Keratinocyte (primary cell): ENCODE data around the gene SPRN. TPM values are rescaled to one million over a fixed set of nuclear protein-coding genes. Genes with fewer than 3 reads are reported as not detected.

ENCODE experiments used
- DNase-seq: peaks from one replicate; pipeline ENCODE4 v3.0.0-alpha.2; 2011; ENCODE audit warnings: low read depth, missing footprints, low spot score
- FAIRE-seq: peaks from 2 replicates; lab custom pipeline; 2011; peaks lifted over from hg19 to GRCh38; lab: Jason Lieb, UNC
- H2AFZ ChIP-seq: 2 replicates; pipeline ENCODE4 v1.6.0; 2012; ENCODE audit warnings: low read length, control low read depth, inconsistent platforms; ENCODE audit not compliant: control insufficient read depth
- H3K27ac ChIP-seq: 2 replicates; pipeline ENCODE4 v1.5.1; 2011; ENCODE audit warnings: low read length; ENCODE audit not compliant: control insufficient read depth, insufficient read depth
- H3K27me3 ChIP-seq: 3 replicates; pipeline ENCODE4 v1.6.0; 2011; ENCODE audit warnings: low read length; ENCODE audit not compliant: control insufficient read depth, insufficient read depth; ENCODE audit errors: extremely low read depth
- H3K36me3 ChIP-seq, 2 experiments: 2 replicates in 1 of 2; 3 replicates in 1 of 2; pipeline ENCODE4 v1.5.1; 2011; ENCODE audit warnings: low read length in 2 of 2, mild to moderate bottlenecking in 1 of 2; ENCODE audit not compliant: control insufficient read depth in 2 of 2, insufficient read depth in 2 of 2; ENCODE audit errors: extremely low read depth in 1 of 2
- H3K4me1 ChIP-seq: 3 replicates; pipeline ENCODE4 v1.5.1; 2011; ENCODE audit warnings: low read length; ENCODE audit not compliant: control insufficient read depth, insufficient read depth; ENCODE audit errors: extremely low read depth
- H3K4me2 ChIP-seq: 3 replicates; pipeline ENCODE4 v1.6.0; 2011; ENCODE audit warnings: low read depth, low read length; ENCODE audit not compliant: control insufficient read depth, insufficient read depth; ENCODE audit errors: extremely low read depth
- H3K4me3 ChIP-seq, 3 experiments: fragments of 200-600 bp in 1 of 3; sonication (generic) in 1 of 3; 2 replicates in 2 of 3; 3 replicates in 1 of 3; pipeline ENCODE4 v1.5.1; 2011 to 2016; ENCODE audit warnings: low read length in 3 of 3, mild to moderate bottlenecking in 3 of 3, control low read depth in 2 of 3, inconsistent platforms in 1 of 3, low read depth in 1 of 3, mixed read lengths in 1 of 3, mixed run types in 1 of 3, moderate library complexity in 1 of 3; ENCODE audit not compliant: control insufficient read depth in 2 of 3, insufficient read depth in 2 of 3; ENCODE audit errors: extremely low read depth in 1 of 3
- H3K79me2 ChIP-seq: 2 replicates; pipeline ENCODE4 v1.6.0; 2012; ENCODE audit warnings: low read length; ENCODE audit not compliant: control insufficient read depth, insufficient read depth
- H3K9ac ChIP-seq: 3 replicates; pipeline ENCODE4 v1.6.0; 2011; ENCODE audit warnings: low read length; ENCODE audit not compliant: control insufficient read depth, insufficient read depth; ENCODE audit errors: extremely low read depth
- H3K9me1 ChIP-seq: 3 replicates; pipeline ENCODE4 v1.6.0; 2011; ENCODE audit warnings: low read length; ENCODE audit not compliant: control insufficient read depth, insufficient read depth; ENCODE audit errors: extremely low read depth
- H3K9me3 ChIP-seq: 2 replicates; pipeline ENCODE4 v1.5.1; 2012; ENCODE audit warnings: low read depth, low read length; ENCODE audit not compliant: control insufficient read depth
- H4K20me1 ChIP-seq: 3 replicates; pipeline ENCODE4 v1.6.0; 2011; ENCODE audit warnings: low read length; ENCODE audit not compliant: control insufficient read depth, insufficient read depth; ENCODE audit errors: extremely low read depth
- EZH2 ChIP-seq: IDR thresholded peaks from one replicate; pipeline ENCODE4 v1.6.1; 2012; ENCODE audit warnings: inconsistent platforms, mild to moderate bottlenecking, low read length, moderate library complexity
- dilution Hi-C: fragments of 300-500 bp; cut with MboI; formaldehyde crosslinking; loops from one replicate; pipeline ENCODE4 v1.7.0; 2020; ENCODE audit warnings: low sequenced_read_pairs; ENCODE audit not compliant: extremely low pct_ligation_motif_present
- polyA plus RNA-seq, 5 experiments: library from polyadenylated mRNA; depleted of rRNA in 3 of 5; stranded (reverse) in 3 of 5; stranded (forward) in 1 of 5; unstranded in 1 of 5; fragments of >200 nt; gene quantifications; 1 replicate in 1 of 5; 2 replicates in 3 of 5; 3 replicates in 1 of 5; pipeline versions ENCODE4 v1.2.1 to v1.2.3, GENCODE V29; 2011 to 2012; ENCODE audit warnings: missing spikeins in 2 of 5, low read depth in 1 of 5, low replicate concordance in 1 of 5
- small RNA-seq, 3 experiments: library from RNA; depleted of rRNA; stranded (forward); fragments of <200 nt; gene quantifications; one replicate each; pipeline ENCODE3, GENCODE V24; 2012; ENCODE audit warnings: low read depth in 3 of 3, low replicate concordance in 1 of 3; ENCODE audit not compliant: insufficient read length in 3 of 3
- TF ChIP-seq, protein P1 (sequence below), 3 experiments: IDR thresholded peaks in 1 of 3; conservative IDR thresholded peaks in 1 of 3; optimal IDR thresholded peaks in 1 of 3; 2 replicates in 2 of 3; 3 replicates in 1 of 3; pipeline versions ENCODE3 to v1.5.1; 2011; ENCODE audit warnings: low read length in 3 of 3, mild to moderate bottlenecking in 3 of 3, moderate library complexity in 2 of 3, control low read depth in 1 of 3, inconsistent platforms in 1 of 3; ENCODE audit not compliant: insufficient read depth in 2 of 3; ENCODE audit errors: extremely low read depth in 1 of 3

SPRN gene
- polyA plus RNA-seq, 1 donor (not counting 4 experiments of a cell fraction or from before 2014, with no cell fraction given) = 0.01 TPM

DNA sequence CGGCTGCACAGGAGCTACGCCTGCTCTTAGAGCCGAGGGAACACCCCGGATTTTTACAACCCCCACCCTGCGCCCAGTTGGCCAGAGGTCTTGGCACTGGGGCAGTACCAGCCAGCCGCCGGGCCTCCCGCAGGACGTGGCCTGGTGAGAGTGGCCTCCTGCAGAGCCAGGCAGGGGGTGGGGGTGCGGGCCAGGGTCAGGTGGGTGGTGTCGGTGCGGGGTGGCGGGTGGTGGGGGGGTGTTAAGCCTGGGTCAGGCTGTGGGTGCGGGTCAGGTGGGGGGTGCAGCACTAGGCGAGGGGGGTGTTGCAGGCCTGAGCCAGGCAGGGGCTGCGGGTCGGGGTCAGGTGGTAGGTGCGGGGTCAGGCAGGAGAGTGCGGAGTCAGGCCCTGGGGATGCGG, 51.9 kb downstream of the SPRN start:
- H3K4me2 ChIP-seq = peak overlapping the region; percentile 45
- no peaks in the 10 kb centered on the region for H4K20me1 ChIP-seq
- peaks cover 13 to 15% of the 10 kb centered on the region in 2 experiments for H3K36me3 ChIP-seq
- H3K27ac ChIP-seq = no peak overlapping the region
- no peaks in the 10 kb centered on the region for H3K27me3 ChIP-seq
- H3K9me1 ChIP-seq = no peaks in the 10 kb centered on the region
- no peaks in the 10 kb centered on the region for H3K79me2 ChIP-seq
- no peaks in the 10 kb centered on the region for H3K9me3 ChIP-seq
- TF ChIP-seq, protein P1, sequence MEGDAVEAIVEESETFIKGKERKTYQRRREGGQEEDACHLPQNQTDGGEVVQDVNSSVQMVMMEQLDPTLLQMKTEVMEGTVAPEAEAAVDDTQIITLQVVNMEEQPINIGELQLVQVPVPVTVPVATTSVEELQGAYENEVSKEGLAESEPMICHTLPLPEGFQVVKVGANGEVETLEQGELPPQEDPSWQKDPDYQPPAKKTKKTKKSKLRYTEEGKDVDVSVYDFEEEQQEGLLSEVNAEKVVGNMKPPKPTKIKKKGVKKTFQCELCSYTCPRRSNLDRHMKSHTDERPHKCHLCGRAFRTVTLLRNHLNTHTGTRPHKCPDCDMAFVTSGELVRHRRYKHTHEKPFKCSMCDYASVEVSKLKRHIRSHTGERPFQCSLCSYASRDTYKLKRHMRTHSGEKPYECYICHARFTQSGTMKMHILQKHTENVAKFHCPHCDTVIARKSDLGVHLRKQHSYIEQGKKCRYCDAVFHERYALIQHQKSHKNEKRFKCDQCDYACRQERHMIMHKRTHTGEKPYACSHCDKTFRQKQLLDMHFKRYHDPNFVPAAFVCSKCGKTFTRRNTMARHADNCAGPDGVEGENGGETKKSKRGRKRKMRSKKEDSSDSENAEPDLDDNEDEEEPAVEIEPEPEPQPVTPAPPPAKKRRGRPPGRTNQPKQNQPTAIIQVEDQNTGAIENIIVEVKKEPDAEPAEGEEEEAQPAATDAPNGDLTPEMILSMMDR (optimal IDR thresholded peaks at IDR 0.05 in 1 of 3, IDR thresholded peaks at IDR 0.05 in 1 of 3, conservative IDR thresholded peaks at IDR 0.05 in 1 of 3; ENCODE audit: extremely low read depth in 1 of 3, insufficient read depth in 2 of 3, low read length in 3 of 3) = no peak
- no peak for TF ChIP-seq EZH2
- H3K4me1 ChIP-seq = peaks cover 5% of the 10 kb centered on the region
- FAIRE-seq = no peak
- H2AFZ ChIP-seq = no peak overlapping the region
- no peak for DNase-seq
- H3K4me3 ChIP-seq = peak overlapping the region in 2 of 3 experiments; percentile 42 to 93
- no peak overlapping the region for H3K9ac ChIP-seq
- dilution Hi-C loops = no loop called here

Small RNA genes within 50 kb of the gene (small RNA-seq; reads per million reads assigned to genes)
- 0 reads per million in 3 experiments for gene AL360181.4
- gene MIR3944 = 0.20 to 1.5 (median 0.33) reads per million in 3 experiments

Other genes with a start within 250 kb of the SPRN start
- not detected in 3 replicates for gene UTF1, start 194.4 kb downstream of the SPRN start, polyA plus RNA-seq
- not detected in 3 replicates for gene VENTX, start 186.8 kb downstream of the SPRN start, polyA plus RNA-seq
- 24.9 to 55.4 TPM (median 42.0 TPM) in 3 replicates for gene ADAM8, start 147.8 kb downstream of the SPRN start, polyA plus RNA-seq
- 38.0 to 55.8 TPM (median 48.2 TPM) in 3 replicates for gene TUBGCP2, start 115.8 kb downstream of the SPRN start, polyA plus RNA-seq
- 15.3 to 22.0 TPM (median 20.2 TPM) in 3 replicates for gene ZNF511, start 115.7 kb downstream of the SPRN start, polyA plus RNA-seq
- not detected in 3 replicates for gene CALY, start 87.7 kb downstream of the SPRN start, polyA plus RNA-seq
- gene PRAP1, start 77.3 kb downstream of the SPRN start, polyA plus RNA-seq = not detected in 3 replicates
- gene FUOM, start 66.6 kb downstream of the SPRN start, polyA plus RNA-seq = 11.3 to 15.5 TPM (median 14.2 TPM) in 3 replicates
- gene ECHS1, start 51.3 kb downstream of the SPRN start, polyA plus RNA-seq = 18.1 to 73.9 TPM (median 27.1 TPM) in 3 replicates
- 2.5 to 2.8 TPM (median 2.6 TPM) in 3 replicates for gene PAOX, start 45.4 kb downstream of the SPRN start, polyA plus RNA-seq
- 30.8 to 36.9 TPM (median 31.6 TPM) in 3 replicates for gene MTG1, start 30.5 kb downstream of the SPRN start, polyA plus RNA-seq
- gene SCART1, start 29.3 kb upstream of the SPRN start, polyA plus RNA-seq = 0.58 to 0.75 TPM (median 0.70 TPM) in 3 replicates
- gene CYP2E1, start 102.7 kb upstream of the SPRN start, polyA plus RNA-seq = 0.73 to 0.77 TPM (median 0.77 TPM) in 3 replicates
- gene SYCE1, start 141.0 kb upstream of the SPRN start, polyA plus RNA-seq = not detected in 3 replicates
- gene FRG2B, start 202.2 kb upstream of the SPRN start, polyA plus RNA-seq = not detected in 3 replicates